Skeletal muscle satellite cell (primary cell): ENCODE data around the gene DACT2.

Experiments used
- H3K27me3 ChIP-seq: 2 replicates; pipeline ENCODE4 v1.7.0; 2013; ENCODE audit warnings: low read length; ENCODE audit not compliant: control insufficient read depth, insufficient read depth
- H3K36me3 ChIP-seq: 2 replicates; pipeline ENCODE4 v1.7.0; 2013; ENCODE audit warnings: mild to moderate bottlenecking, control low read depth, low read length; ENCODE audit not compliant: insufficient read depth
- H3K4me1 ChIP-seq: 2 replicates; pipeline ENCODE4 v1.7.0; 2013; ENCODE audit warnings: low read length; ENCODE audit not compliant: control insufficient read depth, insufficient read depth
- H3K4me2 ChIP-seq: 2 replicates; pipeline ENCODE4 v1.7.0; 2013; ENCODE audit warnings: mild to moderate bottlenecking, low read length
- H3K4me3 ChIP-seq: 2 replicates; pipeline ENCODE4 v1.7.0; 2013; ENCODE audit warnings: low read length
- H3K9ac ChIP-seq: 2 replicates; pipeline ENCODE4 v1.7.0; 2013; ENCODE audit warnings: mild to moderate bottlenecking, low read depth, low read length, moderate library complexity
- H3K9me3 ChIP-seq: replicated peaks from 2 replicates; pipeline ENCODE4 v1.7.0; 2013; ENCODE audit warnings: mild to moderate bottlenecking, control low read depth, low read length

Gene DACT2

GRCh38 chr6:168333989-168334388, 14.4 kb upstream of the DACT2 start:
- Histone ChIP-seq H3K4me1 (no peaks in the 10 kb centered on the region), H3K4me2 (no peak overlapping the region), H3K4me3 (no peak overlapping the region), H3K9me3 (peaks cover 7% of the 10 kb centered on the region), H3K36me3 (no peaks in the 10 kb centered on the region), H3K27me3 (no peaks in the 10 kb centered on the region), H3K9ac (no peak overlapping the region)

- Histone ChIP-seq H3K9me3 (peaks cover 7% of the 10 kb centered on the region), H3K4me3 (no peak overlapping the region), H3K4me1 (no peaks in the 10 kb centered on the region), H3K9ac (no peak overlapping the region), H3K4me2 (no peak overlapping the region), H3K27me3 (no peaks in the 10 kb centered on the region), H3K36me3 (no peaks in the 10 kb centered on the region)
Observed at GRCh38 chr6:168333491-168333890, 13.9 kb upstream of the DACT2 start.

- Histone ChIP-seq H3K27me3 (no peaks in the 10 kb centered on the region), H3K4me2 (no peak overlapping the region), H3K4me3 (no peak overlapping the region), H3K9ac (no peak overlapping the region), H3K9me3 (peaks cover 7% of the 10 kb centered on the region), H3K4me1 (no peaks in the 10 kb centered on the region), H3K36me3 (no peaks in the 10 kb centered on the region)
Observed at GRCh38 chr6:168333039-168333438, 13.5 kb upstream of the DACT2 start.

- H3K4me3 ChIP-seq: no peak overlapping the region
- H3K9ac ChIP-seq: no peak overlapping the region
- H3K9me3 ChIP-seq: peaks cover 7% of the 10 kb centered on the region
- no peaks in the 10 kb centered on the region for H3K36me3 ChIP-seq
- H3K4me2 ChIP-seq: no peak overlapping the region
- no peaks in the 10 kb centered on the region for H3K4me1 ChIP-seq
- H3K27me3 ChIP-seq: no peaks in the 10 kb centered on the region
Observed at GRCh38 chr6:168332020-168332419, 12.4 kb upstream of the DACT2 start.

- Histone ChIP-seq H3K9ac (no peak overlapping the region), H3K4me2 (no peak overlapping the region), H3K4me1 (no peaks in the 10 kb centered on the region), H3K9me3 (peaks cover 10% of the 10 kb centered on the region), H3K4me3 (no peak overlapping the region), H3K36me3 (no peaks in the 10 kb centered on the region), H3K27me3 (no peaks in the 10 kb centered on the region)
Observed at GRCh38 chr6:168331058-168331457, 11.5 kb upstream of the DACT2 start.

- Histone ChIP-seq H3K27me3 (no peaks in the 10 kb centered on the region), H3K9ac (no peak overlapping the region), H3K4me1 (no peaks in the 10 kb centered on the region), H3K4me2 (no peak overlapping the region), H3K4me3 (no peak overlapping the region), H3K36me3 (no peaks in the 10 kb centered on the region), H3K9me3 (peaks cover 12% of the 10 kb centered on the region)
Observed at GRCh38 chr6:168330403-168330802, 10.8 kb upstream of the DACT2 start.

GRCh38 chr6:168328086-168328485, 8.5 kb upstream of the DACT2 start:
- Histone ChIP-seq H3K9me3 (peaks cover 9% of the 10 kb centered on the region), H3K4me3 (no peak overlapping the region), H3K4me2 (no peak overlapping the region), H3K9ac (no peak overlapping the region), H3K4me1 (no peaks in the 10 kb centered on the region), H3K27me3 (no peaks in the 10 kb centered on the region), H3K36me3 (no peaks in the 10 kb centered on the region)

GRCh38 chr6:168326294-168327261, 7.0 kb upstream of the DACT2 start:
- Histone ChIP-seq H3K27me3 (no peaks in the 10 kb centered on the region), H3K36me3 (no peaks in the 10 kb centered on the region), H3K9ac (no peak overlapping the region), H3K9me3 (peaks cover 5% of the 10 kb centered on the region), H3K4me3 (no peak overlapping the region), H3K4me1 (no peaks in the 10 kb centered on the region), H3K4me2 (no peak overlapping the region)

- Histone ChIP-seq H3K9ac (no peak overlapping the region), H3K4me2 (no peak overlapping the region), H3K36me3 (no peaks in the 10 kb centered on the region), H3K4me1 (no peaks in the 10 kb centered on the region), H3K27me3 (no peaks in the 10 kb centered on the region), H3K9me3 (peaks cover 5% of the 10 kb centered on the region), H3K4me3 (no peak overlapping the region)
Observed at GRCh38 chr6:168322966-168323365, 3.4 kb upstream of the DACT2 start.

GRCh38 chr6:168320634-168321033, 1.1 kb upstream of the DACT2 start:
- Histone ChIP-seq H3K27me3 (no peaks in the 10 kb centered on the region), H3K4me2 (no peak overlapping the region), H3K9me3 (no peaks in the 10 kb centered on the region), H3K4me1 (no peaks in the 10 kb centered on the region), H3K36me3 (no peaks in the 10 kb centered on the region), H3K9ac (no peak overlapping the region), H3K4me3 (no peak overlapping the region)

- Histone ChIP-seq H3K4me1 (no peaks in the 10 kb centered on the region), H3K9ac (no peak overlapping the region), H3K4me2 (no peak overlapping the region), H3K27me3 (no peaks in the 10 kb centered on the region), H3K36me3 (no peaks in the 10 kb centered on the region), H3K9me3 (no peaks in the 10 kb centered on the region), H3K4me3 (no peak overlapping the region)
Observed at GRCh38 chr6:168318579-168319278, 848 bp downstream of the DACT2 start.
